ENCODE results near the gene HDAC7. TPM values are rescaled to one million over a fixed set of nuclear protein-coding genes. Genes with fewer than 3 reads are reported as not detected.

The HDAC7 gene
- total and polyA plus RNA-seq, 2 of the 13 experiments (the other 11 are each of a cell fraction or from before 2014, with no cell fraction given), result 4.6 to 10.8 TPM

DNA sequence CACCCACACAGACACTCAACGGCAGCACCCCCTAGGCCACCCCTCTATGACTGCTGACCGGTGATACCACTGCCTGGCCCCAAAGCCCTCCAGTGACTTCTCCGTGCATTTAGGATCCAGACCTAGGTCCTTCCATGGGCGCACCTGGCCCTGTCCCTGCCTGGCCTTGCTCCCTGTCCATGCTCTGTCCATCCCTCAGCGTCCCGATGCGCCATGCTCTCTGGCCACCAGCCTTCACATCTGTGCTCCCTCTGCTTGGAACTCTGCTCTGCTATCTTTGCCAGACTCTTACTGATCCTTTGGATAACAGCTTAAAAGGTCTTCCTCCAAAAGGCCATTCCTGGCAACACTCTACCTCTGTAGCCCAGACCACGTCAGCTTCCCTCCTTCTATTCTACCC is 25.4 kb upstream of the HDAC7 start:
- ChIA-PET CTCF (ENCODE audit: low intra/inter-chr PET ratio, low total read pairs) (no interaction called here), POLR2A (no interaction called here)
- Histone ChIP-seq H3K36me3 (replicated peaks in 1 of 2; ENCODE audit: control insufficient read depth in 1 of 2, insufficient read depth in 2 of 2, low read length in 2 of 2) (no peaks in the 10 kb centered on the region), H3K27ac (ENCODE audit: extremely low read length, insufficient read depth, low read length) (no peak overlapping the region), H3K27me3 (ENCODE audit: control insufficient read depth in 1 of 2, insufficient read depth in 2 of 2, low read length in 2 of 2) (no peaks in the 10 kb centered on the region), H3K4me2 (ENCODE audit: low read depth, low read length) (no peak overlapping the region), H3K9me3 (ENCODE audit: low read length) (no peaks in the 10 kb centered on the region), H3K9ac (ENCODE audit: insufficient read depth, low read depth, low read length) (no peak overlapping the region), H3K4me3 (replicated peaks in 1 of 3; ENCODE audit: insufficient read depth in 1 of 3, low read depth in 2 of 3, low read length in 3 of 3) (no peak overlapping the region), H3K4me1 (ENCODE audit: insufficient read depth, low read length) (peaks cover under 1% of the 10 kb centered on the region), H2AFZ (ENCODE audit: low read length) (no peak overlapping the region), H3K79me2 (ENCODE audit: insufficient read depth, low read length) (no peaks in the 10 kb centered on the region), H4K20me1 (ENCODE audit: insufficient read depth, low read length) (no peaks in the 10 kb centered on the region)
- intact Hi-C loops (cut with micrococcal nuclease; ENCODE audit: unreplicated experiment) (no loop called here), in situ Hi-C loops (cut with HindIII; ENCODE audit: extremely low pct_ligation_motif_present, low pct_unique_long_range_greater_than_20kb) (no loop called here)
- no TSS peak for BruUV-seq (replicated peaks)
- TF ChIP-seq CBX1 (IDR thresholded peaks at IDR 0.05; ENCODE audit: low read depth) (no peak), ADNP (CRISPR knock-in tag; IDR thresholded peaks at IDR 0.05) (no peak), KLF6 (CRISPR knock-in tag; IDR thresholded peaks at IDR 0.05) (no peak), REXO4 (CRISPR knock-in tag; IDR thresholded peaks at IDR 0.05; ENCODE audit: borderline replicate concordance) (no peak), ZFP36L2 (CRISPR knock-in tag; IDR thresholded peaks at IDR 0.05) (no peak), ZNF451 (CRISPR knock-in tag; IDR thresholded peaks at IDR 0.05) (no peak), TAF1 (CRISPR knock-in tag; IDR thresholded peaks at IDR 0.05) (no peak), NFIB (CRISPR knock-in tag; IDR thresholded peaks at IDR 0.05; ENCODE audit: borderline replicate concordance) (no peak), GATAD1 (CRISPR knock-in tag; IDR thresholded peaks at IDR 0.05) (no peak), SOX5 (CRISPR knock-in tag; IDR thresholded peaks at IDR 0.05; ENCODE audit: borderline replicate concordance) (no peak), RXRA (CRISPR knock-in tag; IDR thresholded peaks at IDR 0.05) (no peak)
- TF ChIP-seq, protein P1, sequence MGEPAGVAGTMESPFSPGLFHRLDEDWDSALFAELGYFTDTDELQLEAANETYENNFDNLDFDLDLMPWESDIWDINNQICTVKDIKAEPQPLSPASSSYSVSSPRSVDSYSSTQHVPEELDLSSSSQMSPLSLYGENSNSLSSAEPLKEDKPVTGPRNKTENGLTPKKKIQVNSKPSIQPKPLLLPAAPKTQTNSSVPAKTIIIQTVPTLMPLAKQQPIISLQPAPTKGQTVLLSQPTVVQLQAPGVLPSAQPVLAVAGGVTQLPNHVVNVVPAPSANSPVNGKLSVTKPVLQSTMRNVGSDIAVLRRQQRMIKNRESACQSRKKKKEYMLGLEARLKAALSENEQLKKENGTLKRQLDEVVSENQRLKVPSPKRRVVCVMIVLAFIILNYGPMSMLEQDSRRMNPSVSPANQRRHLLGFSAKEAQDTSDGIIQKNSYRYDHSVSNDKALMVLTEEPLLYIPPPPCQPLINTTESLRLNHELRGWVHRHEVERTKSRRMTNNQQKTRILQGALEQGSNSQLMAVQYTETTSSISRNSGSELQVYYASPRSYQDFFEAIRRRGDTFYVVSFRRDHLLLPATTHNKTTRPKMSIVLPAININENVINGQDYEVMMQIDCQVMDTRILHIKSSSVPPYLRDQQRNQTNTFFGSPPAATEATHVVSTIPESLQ (CRISPR knock-in tag; conservative IDR thresholded peaks at IDR 0.05), result no peak
- TF ChIP-seq, protein P2, sequence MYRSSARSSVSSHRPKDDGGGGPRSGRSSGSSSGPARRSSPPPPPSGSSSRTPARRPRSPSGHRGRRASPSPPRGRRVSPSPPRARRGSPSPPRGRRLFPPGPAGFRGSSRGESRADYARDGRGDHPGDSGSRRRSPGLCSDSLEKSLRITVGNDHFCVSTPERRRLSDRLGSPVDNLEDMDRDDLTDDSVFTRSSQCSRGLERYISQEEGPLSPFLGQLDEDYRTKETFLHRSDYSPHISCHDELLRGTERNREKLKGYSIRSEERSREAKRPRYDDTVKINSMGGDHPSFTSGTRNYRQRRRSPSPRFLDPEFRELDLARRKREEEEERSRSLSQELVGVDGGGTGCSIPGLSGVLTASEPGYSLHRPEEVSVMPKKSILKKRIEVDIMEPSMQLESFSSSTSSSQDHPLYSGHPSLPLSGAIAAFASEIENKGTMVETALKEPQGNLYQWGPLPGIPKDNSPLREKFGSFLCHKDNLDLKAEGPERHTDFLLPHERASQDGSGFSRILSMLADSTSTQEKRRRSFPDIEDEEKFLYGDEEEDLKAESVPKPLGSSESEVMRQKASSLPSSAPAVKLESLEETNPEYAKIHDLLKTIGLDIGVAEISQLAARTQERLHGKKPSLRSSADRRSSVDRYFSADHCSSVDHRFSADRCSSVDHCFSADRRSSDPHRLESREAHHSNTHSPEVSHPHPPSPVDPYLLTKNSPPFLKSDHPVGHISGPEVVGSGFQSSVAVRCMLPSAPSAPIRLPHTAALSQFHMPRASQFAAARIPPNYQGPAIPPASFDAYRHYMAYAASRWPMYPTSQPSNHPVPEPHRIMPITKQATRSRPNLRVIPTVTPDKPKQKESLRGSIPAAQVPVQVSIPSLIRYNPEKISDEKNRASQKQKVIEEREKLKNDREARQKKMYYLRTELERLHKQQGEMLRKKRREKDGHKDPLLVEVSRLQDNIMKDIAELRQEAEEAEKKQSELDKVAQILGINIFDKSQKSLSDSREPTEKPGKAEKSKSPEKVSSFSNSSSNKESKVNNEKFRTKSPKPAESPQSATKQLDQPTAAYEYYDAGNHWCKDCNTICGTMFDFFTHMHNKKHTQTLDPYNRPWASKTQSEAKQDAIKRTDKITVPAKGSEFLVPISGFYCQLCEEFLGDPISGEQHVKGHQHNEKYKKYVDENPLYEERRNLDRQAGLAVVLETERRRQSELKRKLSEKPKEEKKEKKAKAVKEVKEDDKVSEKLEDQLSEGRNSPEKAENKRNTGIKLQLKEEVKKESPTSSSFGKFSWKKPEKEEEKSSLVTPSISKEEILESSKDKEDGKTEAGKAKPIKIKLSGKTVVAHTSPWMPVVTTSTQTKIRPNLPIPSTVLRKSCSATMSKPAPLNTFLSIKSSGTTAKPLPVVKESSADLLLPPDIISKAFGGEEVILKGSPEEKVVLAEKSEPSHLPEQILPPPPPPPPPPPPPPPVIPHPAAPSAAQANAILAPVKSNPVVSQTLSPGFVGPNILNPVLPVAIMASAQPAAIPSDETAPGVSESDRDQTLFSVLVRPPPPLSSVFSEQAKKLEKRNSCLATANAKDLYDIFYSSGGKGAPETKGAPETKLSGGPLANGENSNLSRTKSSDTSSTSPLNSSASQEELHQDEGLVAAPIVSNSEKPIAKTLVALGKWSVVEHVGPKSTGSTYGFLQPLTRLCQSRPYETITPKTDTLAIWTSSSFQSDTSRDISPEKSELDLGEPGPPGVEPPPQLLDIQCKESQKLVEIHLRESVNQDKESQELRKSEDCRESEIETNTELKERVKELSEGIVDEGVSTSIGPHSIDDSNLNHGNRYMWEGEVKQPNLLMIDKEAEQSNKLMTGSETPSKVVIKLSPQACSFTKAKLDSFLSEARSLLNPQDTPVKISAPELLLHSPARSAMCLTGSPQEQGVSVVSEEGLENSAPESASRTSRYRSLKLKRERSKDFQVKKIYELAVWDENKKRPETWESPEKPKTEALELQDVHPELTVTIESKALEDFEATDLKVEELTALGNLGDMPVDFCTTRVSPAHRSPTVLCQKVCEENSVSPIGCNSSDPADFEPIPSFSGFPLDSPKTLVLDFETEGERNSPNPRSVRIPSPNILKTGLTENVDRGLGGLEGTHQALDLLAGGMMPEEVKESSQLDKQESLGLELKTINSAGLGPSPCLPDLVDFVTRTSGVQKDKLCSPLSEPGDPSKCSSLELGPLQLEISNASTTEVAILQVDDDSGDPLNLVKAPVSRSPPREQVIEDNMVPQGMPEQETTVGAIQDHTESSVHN (CRISPR knock-in tag; IDR thresholded peaks at IDR 0.05), result no peak
- DNase-seq (ENCODE audit: low spot score) (no peak), ATAC-seq (no peak), FAIRE-seq (no peak)
- WGBS (ENCODE audit: low lambda C conversion rate), result 93% methylated on average over 8 of the region's 8 CpGs

Measured in HepG2 (cell line).